ENCODE results near the gene ACP6.

DNA sequence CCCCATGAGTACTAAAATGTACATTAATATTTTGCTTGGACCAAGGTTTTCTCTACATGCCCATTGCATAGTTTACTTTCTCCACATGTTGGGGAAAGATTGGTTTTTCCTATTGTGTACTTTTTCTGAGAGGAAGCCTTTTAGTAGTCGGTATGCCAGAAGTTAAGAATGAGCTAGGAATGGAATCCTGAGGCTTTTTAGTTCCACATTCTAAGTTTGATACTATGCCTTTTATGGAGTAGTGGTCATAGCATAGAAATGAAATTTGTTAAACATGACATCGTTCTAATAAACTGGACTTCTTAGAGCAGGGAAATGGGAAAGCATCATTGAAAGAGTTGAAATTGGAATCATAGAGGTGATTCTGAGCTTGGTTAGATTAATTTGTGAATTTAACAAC is 64.7 kb downstream of the ACP6 start:
- TF ChIP-seq, protein P1, sequence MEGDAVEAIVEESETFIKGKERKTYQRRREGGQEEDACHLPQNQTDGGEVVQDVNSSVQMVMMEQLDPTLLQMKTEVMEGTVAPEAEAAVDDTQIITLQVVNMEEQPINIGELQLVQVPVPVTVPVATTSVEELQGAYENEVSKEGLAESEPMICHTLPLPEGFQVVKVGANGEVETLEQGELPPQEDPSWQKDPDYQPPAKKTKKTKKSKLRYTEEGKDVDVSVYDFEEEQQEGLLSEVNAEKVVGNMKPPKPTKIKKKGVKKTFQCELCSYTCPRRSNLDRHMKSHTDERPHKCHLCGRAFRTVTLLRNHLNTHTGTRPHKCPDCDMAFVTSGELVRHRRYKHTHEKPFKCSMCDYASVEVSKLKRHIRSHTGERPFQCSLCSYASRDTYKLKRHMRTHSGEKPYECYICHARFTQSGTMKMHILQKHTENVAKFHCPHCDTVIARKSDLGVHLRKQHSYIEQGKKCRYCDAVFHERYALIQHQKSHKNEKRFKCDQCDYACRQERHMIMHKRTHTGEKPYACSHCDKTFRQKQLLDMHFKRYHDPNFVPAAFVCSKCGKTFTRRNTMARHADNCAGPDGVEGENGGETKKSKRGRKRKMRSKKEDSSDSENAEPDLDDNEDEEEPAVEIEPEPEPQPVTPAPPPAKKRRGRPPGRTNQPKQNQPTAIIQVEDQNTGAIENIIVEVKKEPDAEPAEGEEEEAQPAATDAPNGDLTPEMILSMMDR (IDR thresholded peaks at IDR 0.05): no peak
- TF ChIP-seq EZH2phosphoT487 (IDR thresholded peaks at IDR 0.05): no peak
- TF ChIP-seq EZH2 (IDR thresholded peaks at IDR 0.05): no peak
